ENCODE data around the gene TMEM141.

DNA sequence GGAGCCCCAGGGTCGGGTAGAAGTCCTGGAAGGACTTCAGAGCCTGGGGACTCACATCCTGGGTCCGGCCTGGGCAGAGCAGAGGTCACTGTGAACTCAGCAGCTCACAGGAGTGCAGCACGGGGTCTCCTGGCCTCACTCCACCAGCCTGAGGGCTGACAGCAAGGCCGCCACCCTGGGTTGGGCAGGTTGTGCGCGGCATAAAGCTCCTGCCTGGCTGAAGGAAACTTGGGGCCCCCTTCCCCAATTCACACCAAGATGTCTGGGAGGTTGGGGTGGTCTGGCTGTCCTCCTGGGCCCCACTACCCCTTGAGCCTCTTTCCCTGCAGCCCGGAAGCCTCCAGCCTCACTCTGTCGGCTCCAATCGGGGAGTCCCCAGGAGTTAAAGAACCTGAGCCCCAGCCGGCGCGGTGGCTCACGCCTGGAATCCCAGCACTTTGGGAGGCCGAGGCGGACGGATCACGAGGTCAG, 28.9 kb upstream of the TMEM141 start:
- TF ChIP-seq, protein P1, sequence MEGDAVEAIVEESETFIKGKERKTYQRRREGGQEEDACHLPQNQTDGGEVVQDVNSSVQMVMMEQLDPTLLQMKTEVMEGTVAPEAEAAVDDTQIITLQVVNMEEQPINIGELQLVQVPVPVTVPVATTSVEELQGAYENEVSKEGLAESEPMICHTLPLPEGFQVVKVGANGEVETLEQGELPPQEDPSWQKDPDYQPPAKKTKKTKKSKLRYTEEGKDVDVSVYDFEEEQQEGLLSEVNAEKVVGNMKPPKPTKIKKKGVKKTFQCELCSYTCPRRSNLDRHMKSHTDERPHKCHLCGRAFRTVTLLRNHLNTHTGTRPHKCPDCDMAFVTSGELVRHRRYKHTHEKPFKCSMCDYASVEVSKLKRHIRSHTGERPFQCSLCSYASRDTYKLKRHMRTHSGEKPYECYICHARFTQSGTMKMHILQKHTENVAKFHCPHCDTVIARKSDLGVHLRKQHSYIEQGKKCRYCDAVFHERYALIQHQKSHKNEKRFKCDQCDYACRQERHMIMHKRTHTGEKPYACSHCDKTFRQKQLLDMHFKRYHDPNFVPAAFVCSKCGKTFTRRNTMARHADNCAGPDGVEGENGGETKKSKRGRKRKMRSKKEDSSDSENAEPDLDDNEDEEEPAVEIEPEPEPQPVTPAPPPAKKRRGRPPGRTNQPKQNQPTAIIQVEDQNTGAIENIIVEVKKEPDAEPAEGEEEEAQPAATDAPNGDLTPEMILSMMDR (IDR thresholded peaks at IDR 0.05), result no peak
- TF ChIP-seq POLR2A (IDR thresholded peaks at IDR 0.05), result no peak
